WTC11 (cell line): ENCODE measurements around the gene COX10. TPM values are rescaled to one million over a fixed set of nuclear protein-coding genes. Genes with fewer than 3 reads are reported as not detected.

Source experiments
- ATAC-seq: fragments of 200-7000 bp; cut with Tn5 transposase; 2 replicates; pipeline ENCODE4 v1.10.0; 2021; ENCODE audit warnings: mild to moderate bottlenecking, moderate library complexity
- CTCF ChIA-PET: fragments of 300-600 bp; sonication (Branson Sonifier 250); formaldehyde crosslinking; loops from one replicate; lab custom pipeline; 2021; ENCODE audit warnings: antibody characterized with exemption; lab: Charles Lee
- POLR2A ChIA-PET: fragments of 350-600 bp; sonication (Branson Sonifier 250); formaldehyde crosslinking; loops from one replicate; lab custom pipeline; 2021; ENCODE audit warnings: antibody characterized with exemption; lab: Charles Lee
- DNase-seq: peaks from one replicate; pipeline ENCODE4 v3.0.0; 2021; ENCODE audit warnings: low spot score
- H3K27ac Mint-ChIP-seq: 2 replicates; pipeline ENCODE4 v1.8.0; 2021; ENCODE audit warnings: mixed read lengths
- H3K27me3 Mint-ChIP-seq: 2 replicates; pipeline ENCODE4 v1.8.0; 2021; ENCODE audit warnings: low read depth, mild to moderate bottlenecking, moderate library complexity, mixed read lengths
- H3K36me3 Mint-ChIP-seq: 2 replicates; pipeline ENCODE4 v1.8.0; 2021; ENCODE audit warnings: mixed read lengths
- H3K4me1 Mint-ChIP-seq: 2 replicates; pipeline ENCODE4 v1.8.0; 2022; ENCODE audit warnings: mixed read lengths
- H3K4me3 Mint-ChIP-seq: 2 replicates; pipeline ENCODE4 v1.8.0; 2021; ENCODE audit warnings: mild to moderate bottlenecking, moderate library complexity, mixed read lengths
- H3K9me3 Mint-ChIP-seq: 2 replicates; pipeline ENCODE4 v1.8.0; 2021; ENCODE audit warnings: mixed read lengths
- ARID4B ChIP-seq: sonication (generic); formaldehyde crosslinking; IDR thresholded peaks from 2 replicates; pipeline ENCODE4 v1.8.0; 2023; ENCODE audit warnings: missing genetic modification reagents, mild to moderate bottlenecking, borderline replicate concordance
- E2F4 ChIP-seq: sonication (generic); formaldehyde crosslinking; IDR thresholded peaks from 2 replicates; pipeline ENCODE4 v1.8.1; 2022; ENCODE audit warnings: low read depth, mild to moderate bottlenecking, moderate library complexity, missing genetic modification reagents, borderline replicate concordance
- E2F5 ChIP-seq: sonication (generic); formaldehyde crosslinking; IDR thresholded peaks from 2 replicates; pipeline ENCODE4 v1.8.1; 2022; ENCODE audit warnings: mild to moderate bottlenecking, moderate library complexity, missing genetic modification reagents
- EMX1 ChIP-seq: fragments of 250-450 bp; sonication (Bioruptor Pico); IDR thresholded peaks from 2 replicates; pipeline ENCODE4 v1.8.0; 2021; ENCODE audit warnings: mild to moderate bottlenecking
- FOXJ3 ChIP-seq: sonication (generic); formaldehyde crosslinking; IDR thresholded peaks from 2 replicates; pipeline ENCODE4 v1.9.0; 2021; ENCODE audit warnings: missing genetic modification reagents, mild to moderate bottlenecking, borderline replicate concordance
- GABPB1 ChIP-seq: sonication (generic); formaldehyde crosslinking; IDR thresholded peaks from 2 replicates; pipeline ENCODE4 v1.8.1; 2023; ENCODE audit warnings: mild to moderate bottlenecking, missing genetic modification reagents
- IRF1 ChIP-seq: sonication (generic); formaldehyde crosslinking; IDR thresholded peaks from 2 replicates; pipeline ENCODE4 v1.8.0; 2023; ENCODE audit warnings: missing genetic modification reagents
- MYBL2 ChIP-seq: sonication (generic); formaldehyde crosslinking; IDR thresholded peaks from 2 replicates; pipeline ENCODE4 v1.8.1; 2023; ENCODE audit warnings: mild to moderate bottlenecking, moderate library complexity, missing genetic modification reagents
- NR2C2 ChIP-seq: sonication (generic); formaldehyde crosslinking; IDR thresholded peaks from 2 replicates; pipeline ENCODE4 v1.8.0; 2022; ENCODE audit warnings: mild to moderate bottlenecking, missing genetic modification reagents
- OVOL2 ChIP-seq: fragments of 250-450 bp; sonication (Bioruptor Pico); IDR thresholded peaks from 2 replicates; pipeline ENCODE4 v1.9.0; 2021; ENCODE audit warnings: mild to moderate bottlenecking, borderline replicate concordance
- PRDM15 ChIP-seq: sonication (generic); formaldehyde crosslinking; IDR thresholded peaks from 2 replicates; pipeline ENCODE4 v1.8.0; 2022; ENCODE audit warnings: missing genetic modification reagents
- PREB ChIP-seq: sonication (generic); formaldehyde crosslinking; IDR thresholded peaks from 2 replicates; pipeline ENCODE4 v1.8.1; 2022; ENCODE audit warnings: mild to moderate bottlenecking, missing genetic modification reagents, moderate library complexity, borderline replicate concordance
- PRRX2 ChIP-seq: fragments of 250-450 bp; sonication (Bioruptor Pico); IDR thresholded peaks from 2 replicates; pipeline ENCODE4 v1.8.0; 2021; ENCODE audit warnings: mild to moderate bottlenecking
- STAT6 ChIP-seq: sonication (generic); formaldehyde crosslinking; conservative IDR thresholded peaks from 2 replicates; pipeline ENCODE4 v1.8.1; 2023; ENCODE audit warnings: mild to moderate bottlenecking, low read depth, missing genetic modification reagents, moderate library complexity
- ZNF232 ChIP-seq: sonication (generic); formaldehyde crosslinking; IDR thresholded peaks from 2 replicates; pipeline ENCODE4 v1.8.0; 2022; ENCODE audit warnings: mild to moderate bottlenecking, missing genetic modification reagents
- total RNA-seq: library from RNA; stranded (reverse); gene quantifications from 3 replicates; pipeline ENCODE4 v1.2.3, GENCODE V29; 2021

Gene COX10
- total RNA-seq, 1 experiment from 2014 or later: 22.0 TPM

- Mint-ChIP-seq H3K4me3 (no peak overlapping the region), H3K9me3 (peaks cover 6% of the 10 kb centered on the region), H3K4me1 (peaks cover 16% of the 10 kb centered on the region), H3K36me3 (peaks cover 2% of the 10 kb centered on the region; the same call in 1 of the 2 replicates), H3K27me3 (no peaks in the 10 kb centered on the region), H3K27ac (peak overlapping the region; percentile 1; the same call in 1 of the 2 replicates)
- TF ChIP-seq E2F5 (CRISPR knock-in tag): no peak
- no peak for TF ChIP-seq GABPB1 (CRISPR knock-in tag)
- TF ChIP-seq FOXJ3: no peak
- TF ChIP-seq STAT6 (CRISPR knock-in tag): no peak
- TF ChIP-seq NR2C2 (CRISPR knock-in tag): no peak
- TF ChIP-seq EMX1 (CRISPR knock-in tag): no peak
- TF ChIP-seq ZNF232 (CRISPR knock-in tag): no peak
- no peak for TF ChIP-seq PRRX2 (CRISPR knock-in tag)
- ChIA-PET POLR2A (no interaction called here), CTCF (no interaction called here)
- ATAC-seq (no peak), DNase-seq (no peak)
Observed at GRCh38 chr17:14116263-14117024, 47.1 kb downstream of the COX10 start.

GRCh38 chr17:14118951-14119350 is 49.6 kb downstream of the COX10 start:
- peaks cover 2% of the 10 kb centered on the region; the same call in 1 of the 2 replicates for H3K36me3 Mint-ChIP-seq
- H3K27ac Mint-ChIP-seq: no peak overlapping the region
- no peak for TF ChIP-seq OVOL2 (CRISPR knock-in tag)
- TF ChIP-seq ARID4B (CRISPR knock-in tag): no peak
- TF ChIP-seq, all 79 proteins: peak for 0
- Mint-ChIP-seq H3K9me3 (peaks cover 6% of the 10 kb centered on the region), H3K4me1 (peaks cover 12% of the 10 kb centered on the region), H3K27me3 (no peaks in the 10 kb centered on the region), H3K4me3 (no peak overlapping the region)
- ChIA-PET CTCF (no interaction called here), POLR2A (no interaction called here)
- ATAC-seq (no peak), DNase-seq (no peak)

GRCh38 chr17:14119546-14119945 is 50.2 kb downstream of the COX10 start:
- Mint-ChIP-seq H3K27ac (no peak overlapping the region), H3K36me3 (peaks cover 2% of the 10 kb centered on the region; the same call in 1 of the 2 replicates), H3K9me3 (peaks cover 6% of the 10 kb centered on the region), H3K27me3 (no peaks in the 10 kb centered on the region), H3K4me1 (peaks cover 18% of the 10 kb centered on the region), H3K4me3 (no peak overlapping the region)
- CTCF ChIA-PET: no interaction called here
- POLR2A ChIA-PET: no interaction called here
- no peak for ATAC-seq
- DNase-seq: no peak
- TF ChIP-seq IRF1 (CRISPR knock-in tag) (no peak), MYBL2 (CRISPR knock-in tag) (no peak), E2F4 (CRISPR knock-in tag) (no peak), PRDM15 (CRISPR knock-in tag) (no peak), PREB (CRISPR knock-in tag) (no peak)
